ENCODE measurements around the gene PDE1C. TPM values are rescaled to one million over a fixed set of nuclear protein-coding genes. Genes with fewer than 3 reads are reported as not detected.

Gene PDE1C
- total RNA-seq, 4 donors from 2014 or later: 0.19 to 14.5 (median 2.9) TPM

DNA sequence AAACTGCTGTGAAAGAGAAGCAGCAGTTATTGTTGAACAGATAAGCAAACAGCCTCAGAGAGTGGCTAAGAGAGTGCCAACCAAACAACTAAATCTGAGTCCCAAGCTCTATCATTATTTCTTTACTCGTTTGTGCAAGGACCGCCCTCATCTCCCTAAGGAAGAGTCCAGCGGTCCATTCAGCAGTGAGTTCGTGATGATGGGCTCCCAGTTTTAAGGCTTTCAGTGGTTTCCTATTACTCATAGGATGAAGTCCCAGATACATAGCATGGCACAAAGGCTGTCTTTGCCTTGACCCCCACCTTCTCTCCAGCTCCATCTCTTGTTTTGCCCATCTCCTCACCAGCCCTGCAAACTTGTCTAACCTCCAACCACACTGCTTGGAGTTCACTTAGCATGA is 24.3 kb upstream of the PDE1C start:
- Histone ChIP-seq H3K27ac (no peak overlapping the region), H3K36me3 (no peaks in the 10 kb centered on the region), H3K27me3 (no peaks in the 10 kb centered on the region), H3K9me3 (no peaks in the 10 kb centered on the region), H3K4me1 (peaks cover 4 to 17% (median 6%) of the 10 kb centered on the region in 3 donors), H3K4me3 (no peak overlapping the region)
- TF ChIP-seq CTCF (IDR thresholded peaks at IDR 0.05) (no peak), POLR2A (IDR thresholded peaks at IDR 0.05) (no peak)
- no peak for DNase-seq
- intact Hi-C loops (cut with DNase I): no loop called here
- WGBS, 2 donors: 89 to 91% methylated on average over 4 of the region's 4 CpGs

- no peak for TF ChIP-seq CTCF (IDR thresholded peaks at IDR 0.05)
- TF ChIP-seq POLR2A (IDR thresholded peaks at IDR 0.05): no peak
- Histone ChIP-seq H3K9me3 (no peaks in the 10 kb centered on the region), H3K36me3 (no peaks in the 10 kb centered on the region), H3K4me1 (peaks cover 4 to 17% (median 6%) of the 10 kb centered on the region in 3 donors), H3K27ac (peak overlapping the region in 2 of 4 donors; percentile 9 to 11), H3K4me3 (no peak overlapping the region), H3K27me3 (no peaks in the 10 kb centered on the region)
- 30 to 33% methylated on average over 3 to 4 of the region's 4 CpGs for WGBS, 2 donors
- DNase-seq: no peak
- intact Hi-C loops (cut with DNase I): no loop called here
Measured at GRCh38 chr7:32093415-32094408, 23.5 kb upstream of the PDE1C start.

DNA sequence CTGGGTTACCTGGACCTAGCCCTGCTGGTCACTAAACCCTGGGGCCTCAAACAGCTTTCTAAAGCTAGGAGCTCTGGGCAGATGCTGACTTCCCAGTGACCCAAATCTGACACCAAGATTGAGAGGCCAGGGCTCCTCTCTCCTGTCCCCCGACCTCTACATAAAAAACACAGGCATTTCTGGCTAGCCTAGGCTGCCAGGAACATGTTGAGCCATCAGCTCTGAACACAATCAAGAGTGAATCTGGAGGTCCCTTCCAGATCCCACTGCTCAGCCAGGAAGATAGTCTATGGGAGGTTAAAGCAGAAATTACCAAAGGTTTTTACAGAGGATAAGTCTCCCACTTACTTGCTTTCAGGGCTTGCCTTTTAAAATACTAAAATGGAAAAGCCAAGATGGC is 22.1 kb upstream of the PDE1C start:
- Histone ChIP-seq H3K9me3 (no peaks in the 10 kb centered on the region), H3K36me3 (no peaks in the 10 kb centered on the region), H3K27ac (no peak overlapping the region), H3K4me3 (no peak overlapping the region), H3K27me3 (no peaks in the 10 kb centered on the region), H3K4me1 (peaks cover 4 to 17% (median 6%) of the 10 kb centered on the region in 3 donors)
- TF ChIP-seq CTCF (IDR thresholded peaks at IDR 0.05): no peak
- no peak for TF ChIP-seq POLR2A (IDR thresholded peaks at IDR 0.05)
- no peak for DNase-seq
- intact Hi-C loops (cut with DNase I): no loop called here
- 17 to 43% methylated on average over 1 of the region's 1 CpG for WGBS, 2 donors

DNA sequence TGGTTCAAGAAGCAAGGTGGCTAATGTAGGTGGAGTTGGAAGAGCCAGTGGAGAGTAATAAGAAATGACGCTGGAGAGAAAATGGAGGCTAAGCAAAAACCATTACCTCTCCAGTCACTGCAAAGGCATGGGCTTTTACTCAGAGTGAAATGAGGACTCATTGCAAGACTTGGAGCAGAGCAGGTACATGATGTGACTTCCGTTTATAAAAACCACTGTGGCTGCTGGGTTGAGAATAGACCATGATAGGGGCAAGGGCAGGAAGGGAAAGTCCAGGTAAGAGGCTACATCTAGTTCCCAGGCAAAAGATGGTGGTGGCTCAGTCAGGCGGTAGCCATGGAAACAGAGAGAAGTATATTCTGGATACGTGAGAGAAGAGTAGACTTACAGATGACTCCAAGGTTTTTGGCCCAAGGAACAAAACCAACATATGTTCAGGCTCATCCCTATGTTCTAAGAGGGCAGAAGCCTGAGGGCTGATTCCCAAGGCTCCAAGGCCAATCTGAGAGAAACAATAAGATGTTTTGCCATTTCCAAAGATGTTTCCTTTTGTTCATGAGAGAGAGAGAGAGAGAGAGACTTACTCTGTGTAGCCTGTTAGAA is 21.5 kb upstream of the PDE1C start:
- no peaks in the 10 kb centered on the region for H3K9me3 ChIP-seq
- H3K36me3 ChIP-seq: no peaks in the 10 kb centered on the region
- peaks cover 4 to 17% (median 6%) of the 10 kb centered on the region in 3 donors for H3K4me1 ChIP-seq
- H3K27me3 ChIP-seq: no peaks in the 10 kb centered on the region
- DNase-seq: no peak
- WGBS, 2 donors: 76 to 87% methylated on average over 4 of the region's 4 CpGs
- no peak overlapping the region for H3K4me3 ChIP-seq
- TF ChIP-seq POLR2A (IDR thresholded peaks at IDR 0.05): no peak
- no peak for TF ChIP-seq CTCF (IDR thresholded peaks at IDR 0.05)
- intact Hi-C loops (cut with DNase I): no loop called here
- H3K27ac ChIP-seq: no peak overlapping the region

GRCh38 chr7:32089678-32090077 is 19.5 kb upstream of the PDE1C start:
- Histone ChIP-seq H3K27ac (no peak overlapping the region), H3K4me3 (no peak overlapping the region), H3K36me3 (no peaks in the 10 kb centered on the region), H3K9me3 (no peaks in the 10 kb centered on the region), H3K27me3 (no peaks in the 10 kb centered on the region), H3K4me1 (peaks cover 4 to 17% (median 6%) of the 10 kb centered on the region in 3 donors)
- DNase-seq: no peak
- no peak for TF ChIP-seq POLR2A (IDR thresholded peaks at IDR 0.05)
- intact Hi-C loops (cut with DNase I): no loop called here
